ENCODE measurements around the gene AKAP8.

GRCh38 chr19:15307169-15307568 lies 72.4 kb downstream of the AKAP8 start:
- TF ChIP-seq POLR2A (IDR thresholded peaks at IDR 0.05; ENCODE audit: low read depth, low read length): no peak
- no peak for TF ChIP-seq MXI1 (IDR thresholded peaks at IDR 0.05; ENCODE audit: borderline replicate concordance, low read depth, low read length)
- no peak for TF ChIP-seq CTCF (conservative IDR thresholded peaks at IDR 0.05; ENCODE audit: low read depth, low read length)
- TF ChIP-seq BHLHE40 (IDR thresholded peaks at IDR 0.05; ENCODE audit: low read depth, low read length): no peak
- TF ChIP-seq NFE2L2 (IDR thresholded peaks at IDR 0.05; ENCODE audit: low read depth, low read length): no peak

Measured in IMR-90 (cell line).